IPS-11a (cell line): ENCODE data around the gene EFR3B.
A peak's percentile ranks its signal among the peaks of the same experiment; 100 is the strongest.
"Not testable (repeated sequence)": the region's sequence is repeated elsewhere in the genome, so short reads cannot be mapped to it uniquely, and the experiment has no call there.

Experiments used
- H3K4me3 ChIP-seq: one replicate; pipeline ENCODE4 v1.5.1; 2013; ENCODE audit warnings: low read depth, low read length, control low read depth

The EFR3B gene

DNA sequence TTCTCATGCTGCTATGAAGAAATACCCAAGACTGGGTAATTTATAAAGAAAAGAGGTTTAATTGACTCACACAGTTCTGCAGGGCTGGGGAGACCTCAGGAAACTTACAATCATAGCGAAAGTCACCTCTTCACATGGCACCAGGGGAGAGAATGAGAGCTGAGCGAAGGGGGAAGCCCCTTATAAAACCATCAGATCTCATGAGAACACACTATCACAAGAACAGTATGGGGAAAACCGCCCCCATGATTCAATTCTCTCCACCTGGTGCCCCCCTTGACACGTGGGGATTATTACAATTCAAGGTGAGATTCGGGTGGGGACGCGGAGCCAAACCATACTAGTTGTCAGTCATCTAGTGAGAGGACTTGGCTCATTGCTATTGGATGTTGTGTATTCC is 60.5 kb downstream of the EFR3B start:
- not testable (repeated sequence) for H3K4me3 ChIP-seq

DNA sequence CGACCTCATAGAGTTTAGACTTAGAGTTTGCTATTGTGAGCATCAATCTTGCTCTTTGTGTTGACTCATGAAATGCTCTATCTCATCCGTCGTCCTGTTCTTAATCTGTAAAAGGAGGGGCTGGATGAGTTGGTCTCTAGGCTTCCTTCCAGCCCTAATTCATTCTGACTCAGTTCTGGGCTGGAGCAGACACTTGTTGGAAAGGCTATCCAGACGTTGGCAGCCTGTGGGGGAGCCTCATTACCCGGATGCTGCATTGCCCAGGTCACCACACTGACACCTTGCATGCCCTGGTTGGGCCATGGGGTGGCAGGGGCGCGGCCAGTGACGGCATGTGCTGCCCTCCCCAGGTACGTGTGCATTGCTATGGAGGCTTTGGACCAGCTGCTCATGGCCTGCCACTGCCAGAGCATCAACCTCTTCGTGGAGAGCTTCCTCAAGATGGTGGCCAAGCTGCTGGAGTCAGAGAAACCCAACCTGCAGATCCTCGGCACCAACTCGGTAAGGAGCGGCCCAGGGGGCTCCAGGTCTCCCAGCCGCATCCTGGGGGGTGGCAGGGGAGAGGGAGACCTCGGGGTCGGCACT is 61.5 kb downstream of the EFR3B start:
- H3K4me3 ChIP-seq, result no peak overlapping the region

GRCh38 chr2:25104736-25105135 is 62.9 kb downstream of the EFR3B start:
- H3K4me3 ChIP-seq, result no peak overlapping the region

DNA sequence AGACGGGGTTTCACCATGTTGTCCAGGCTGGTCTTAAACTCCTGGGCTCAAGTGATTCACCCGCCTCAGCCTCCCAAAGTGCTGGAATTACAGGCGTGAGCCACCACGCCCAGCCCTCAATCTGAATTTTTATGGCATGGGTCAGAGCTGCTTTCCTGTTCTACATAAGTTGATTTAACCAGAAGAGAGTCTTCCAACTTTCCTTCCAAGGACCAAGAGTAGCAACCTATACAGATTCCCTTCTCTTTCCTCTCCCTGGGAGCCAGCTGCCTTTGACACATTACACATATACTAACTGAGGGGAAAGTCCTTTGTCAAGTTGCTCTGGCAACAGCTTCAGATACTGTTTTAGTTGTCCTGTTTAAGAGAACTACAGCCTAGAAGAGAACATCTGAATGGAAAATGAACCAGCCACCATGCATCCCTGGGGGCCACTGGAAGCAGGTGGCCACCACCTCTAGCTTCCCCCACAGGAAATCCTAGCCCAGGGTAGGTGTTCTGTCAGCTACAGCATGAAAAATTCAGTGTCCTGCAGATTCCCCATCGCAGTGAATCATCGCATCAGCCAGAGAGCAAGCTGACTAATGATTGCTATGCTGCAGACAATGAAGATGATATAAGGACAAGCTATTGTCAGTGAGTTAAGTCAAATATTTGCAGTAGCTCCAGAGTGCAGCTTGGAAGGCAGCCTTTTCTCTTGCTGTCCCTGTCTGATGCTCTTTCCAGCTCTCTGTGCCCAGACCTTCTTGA is 63.6 kb downstream of the EFR3B start:
- H3K4me3 ChIP-seq, result no peak overlapping the region

- no peak overlapping the region for H3K4me3 ChIP-seq
These were observed 67.9 kb downstream of the EFR3B start for GRCh38 chr2:25109822-25110221.

- no peak overlapping the region for H3K4me3 ChIP-seq
These were observed 70.2 kb downstream of the EFR3B start for GRCh38 chr2:25112113-25112512.

DNA sequence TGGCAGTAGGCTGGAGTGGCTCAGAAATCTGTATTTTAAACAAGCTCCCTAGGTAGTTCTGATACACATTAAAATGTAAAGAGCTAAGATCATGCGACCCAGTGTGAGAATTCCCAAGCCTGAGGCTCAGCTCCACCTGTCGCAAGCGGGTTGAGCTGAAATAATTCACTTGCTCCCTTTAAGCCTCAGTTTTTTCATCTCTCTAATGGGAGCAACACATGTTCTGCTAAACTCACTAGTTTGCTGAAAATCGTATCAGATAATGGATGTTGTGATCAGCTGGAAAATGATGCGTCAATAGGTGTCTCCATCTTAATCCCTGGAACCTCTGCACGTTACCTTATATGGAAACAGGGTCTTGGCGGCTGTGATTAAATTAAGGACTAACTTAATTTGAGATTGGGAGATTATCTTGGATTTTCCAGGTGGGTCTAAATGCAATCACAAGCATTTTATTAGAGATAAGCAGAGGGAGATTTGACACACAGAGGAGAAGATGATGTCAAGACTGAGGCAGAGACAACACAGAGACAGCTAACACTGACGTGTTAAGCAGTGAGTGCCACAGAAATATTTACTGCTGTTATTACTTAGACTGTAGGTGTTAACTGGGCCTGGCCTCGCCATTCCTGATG is 73.5 kb downstream of the EFR3B start:
- no peak overlapping the region for H3K4me3 ChIP-seq

DNA sequence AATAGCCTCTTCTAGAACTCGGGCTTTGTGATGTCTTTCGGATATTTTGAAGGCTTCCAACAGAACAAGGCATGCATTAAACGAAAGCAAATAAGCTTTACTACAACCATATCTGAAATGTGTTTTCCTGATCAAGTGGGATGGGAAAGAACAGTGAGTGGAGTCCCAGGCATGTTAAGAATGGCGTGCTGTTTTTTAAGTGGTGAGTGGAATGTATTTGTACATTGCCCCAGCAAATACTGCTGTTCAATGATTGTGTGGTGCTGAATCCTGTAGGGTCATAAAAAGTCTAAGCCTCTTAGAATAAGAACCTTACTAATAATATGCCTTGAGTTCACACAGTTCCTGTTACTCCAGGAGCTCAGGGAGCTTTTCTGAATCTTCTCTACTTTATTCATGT is 74.0 kb downstream of the EFR3B start:
- H3K4me3 ChIP-seq, result no peak overlapping the region

DNA sequence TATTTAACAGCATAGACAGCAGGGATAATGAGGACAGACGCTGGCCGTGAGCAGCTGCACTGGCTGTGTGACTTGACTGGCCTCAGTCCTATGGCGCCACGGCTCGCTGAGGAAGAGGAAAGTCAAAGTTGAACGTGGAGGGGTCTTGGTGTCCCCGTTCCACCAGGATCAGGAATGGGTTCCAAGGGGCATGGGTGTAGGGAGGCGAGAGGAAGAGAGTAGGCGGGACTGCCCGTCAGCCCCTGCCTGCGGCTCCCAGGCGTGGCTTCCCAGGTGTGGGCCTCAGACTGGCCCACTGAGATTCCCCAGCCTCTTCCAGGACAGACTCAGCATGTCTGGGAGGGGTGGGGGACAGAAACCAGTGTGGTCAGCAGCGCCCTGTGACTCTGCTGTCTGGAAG is 75.1 kb downstream of the EFR3B start:
- H3K4me3 ChIP-seq, result no peak overlapping the region

DNA sequence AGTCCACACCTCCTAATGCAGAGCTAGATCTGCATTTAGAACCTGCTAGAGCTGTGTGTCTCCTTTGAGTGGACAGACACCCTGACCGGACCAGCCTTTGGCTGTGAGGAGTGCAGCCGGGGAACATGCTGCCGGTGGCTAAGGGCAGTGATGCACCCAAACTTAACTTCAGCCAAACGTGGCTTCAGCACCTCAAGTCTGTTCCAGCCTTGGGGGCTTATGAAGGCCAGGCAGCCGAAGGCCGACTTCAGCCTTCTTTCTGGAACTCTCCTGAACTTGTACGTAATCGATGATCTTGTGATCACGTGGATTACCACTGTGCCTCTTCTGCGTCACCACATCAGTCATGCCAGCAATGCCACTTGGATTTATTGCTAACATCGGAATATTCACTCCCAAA is 77.4 kb downstream of the EFR3B start:
- H3K4me3 ChIP-seq, result no peak overlapping the region

DNA sequence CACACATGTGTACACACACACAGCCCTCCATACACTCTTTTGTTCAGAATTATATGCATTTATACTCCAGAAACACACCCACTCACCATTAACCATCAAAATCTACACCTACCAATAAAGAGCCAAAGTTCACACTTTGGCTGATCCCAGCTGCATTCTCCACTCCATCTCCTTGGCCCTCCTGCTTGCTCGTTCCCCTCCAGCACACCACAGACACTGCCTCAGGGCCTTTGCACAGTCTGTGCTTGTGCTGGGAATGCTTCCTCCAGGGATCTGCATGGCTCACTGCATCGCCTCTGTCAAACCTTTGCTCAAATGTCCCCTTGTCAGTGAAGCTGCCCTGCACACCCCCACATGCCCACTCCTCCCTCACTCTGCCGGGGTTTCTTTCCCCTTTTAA is 80.5 kb downstream of the EFR3B start:
- H3K4me3 ChIP-seq, result no peak overlapping the region

GRCh38 chr2:25123682-25124081 is 81.8 kb downstream of the EFR3B start:
- H3K4me3 ChIP-seq, result no peak overlapping the region

DNA sequence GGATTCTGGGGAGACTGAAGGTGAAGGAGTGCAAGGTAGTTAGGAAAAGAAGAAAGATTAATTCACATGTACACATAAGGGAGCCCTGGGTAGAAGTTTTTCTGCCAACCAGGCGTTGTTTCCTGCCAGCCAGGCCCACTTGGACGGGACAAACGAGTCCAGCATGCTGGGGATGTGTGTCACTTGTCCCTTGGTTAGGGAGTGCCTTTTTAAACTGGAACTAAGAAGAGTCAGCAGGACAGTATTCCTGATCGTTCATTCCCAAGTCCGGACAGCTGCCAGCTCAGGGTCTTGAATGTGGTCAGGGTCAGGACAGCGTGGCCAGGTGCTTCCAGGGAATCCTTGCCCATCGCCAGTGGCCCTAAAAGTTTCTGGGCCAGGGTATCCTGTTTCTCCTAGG is 83.3 kb downstream of the EFR3B start:
- no peak overlapping the region for H3K4me3 ChIP-seq

GRCh38 chr2:25125976-25126375 is 84.1 kb downstream of the EFR3B start:
- H3K4me3 ChIP-seq, result no peak overlapping the region

- H3K4me3 ChIP-seq, result not testable (repeated sequence)
These were observed 85.2 kb downstream of the EFR3B start for GRCh38 chr2:25127071-25127470.

DNA sequence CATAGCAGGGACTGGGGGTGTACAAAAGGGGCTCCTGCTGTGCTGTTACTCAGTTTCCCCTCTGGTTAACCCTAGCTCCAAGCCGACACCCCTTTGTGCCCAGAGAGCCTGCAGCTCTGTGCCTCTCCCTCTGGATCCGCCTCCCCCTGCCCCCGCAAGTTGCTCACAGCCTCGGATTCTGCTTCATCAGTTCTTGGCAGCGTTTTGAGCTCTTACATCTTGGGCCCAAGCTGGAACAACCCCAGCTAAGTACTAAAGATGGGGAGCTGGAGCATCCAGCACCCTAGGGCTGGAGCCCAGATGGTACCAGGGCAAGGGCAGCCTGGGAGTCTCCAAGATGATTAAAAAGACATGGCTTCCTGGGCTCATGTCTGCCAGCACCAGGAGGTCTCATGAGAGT is 85.8 kb downstream of the EFR3B start:
- H3K4me3 ChIP-seq, result no peak overlapping the region

GRCh38 chr2:25129901-25130520 is 88.1 kb downstream of the EFR3B start:
- no peak overlapping the region for H3K4me3 ChIP-seq

- no peak overlapping the region for H3K4me3 ChIP-seq
These were observed 89.3 kb downstream of the EFR3B start for GRCh38 chr2:25131253-25131566.

DNA sequence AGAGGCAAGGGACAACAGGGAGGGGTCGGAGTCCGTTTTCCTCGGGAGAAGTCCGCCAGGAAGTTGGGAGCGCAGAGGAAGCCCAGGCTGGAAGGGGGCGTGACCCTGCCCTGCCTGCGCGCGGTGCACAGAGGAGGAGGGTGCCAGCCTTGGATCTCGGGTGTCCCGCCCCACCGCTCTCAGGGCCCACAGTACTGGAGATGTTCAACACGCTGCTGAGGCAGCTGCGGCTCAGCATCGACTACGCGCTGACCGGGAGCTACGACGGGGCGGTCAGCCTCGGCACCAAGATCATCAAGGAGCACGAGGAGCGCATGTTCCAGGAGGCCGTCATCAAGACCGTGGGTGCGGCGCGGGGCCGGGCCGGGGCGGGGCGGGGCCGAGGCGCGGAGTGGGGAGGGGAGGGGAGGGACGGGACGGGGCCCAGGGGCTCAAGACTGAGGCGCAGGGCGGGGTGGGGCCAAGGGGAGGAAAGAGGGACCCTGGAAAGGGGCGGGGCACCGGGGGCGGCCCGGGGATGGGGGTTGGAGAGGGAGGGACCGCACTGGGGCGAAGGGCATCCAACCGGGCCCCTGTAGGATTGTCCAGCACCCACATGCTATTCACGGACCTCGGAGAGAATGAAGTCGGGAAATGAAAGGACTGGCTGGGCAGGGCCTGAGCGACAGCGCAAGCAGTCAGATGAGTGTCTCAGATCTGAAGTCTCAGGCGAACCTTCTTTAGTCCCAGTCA is 89.9 kb downstream of the EFR3B start:
- peak overlapping the region; percentile 45 for H3K4me3 ChIP-seq

- no peak overlapping the region for H3K4me3 ChIP-seq
These were observed 90.4 kb downstream of the EFR3B start for GRCh38 chr2:25132299-25132635.

- no peak overlapping the region for H3K4me3 ChIP-seq
These were observed 90.8 kb downstream of the EFR3B start for GRCh38 chr2:25132693-25133092.

GRCh38 chr2:25140535-25140934 is 98.7 kb downstream of the EFR3B start:
- not testable (repeated sequence) for H3K4me3 ChIP-seq
